ENCODE results near the gene DPH6. TPM values are rescaled to one million over a fixed set of nuclear protein-coding genes. Genes with fewer than 3 reads are reported as not detected.
"Not testable (repeated sequence)": the region's sequence is repeated elsewhere in the genome, so short reads cannot be mapped to it uniquely, and the experiment has no call there.

DPH6 gene
- total and polyA plus RNA-seq, 4 experiments from 2014 or later: 11.5 to 28.3 (median 18.5) TPM

DNA sequence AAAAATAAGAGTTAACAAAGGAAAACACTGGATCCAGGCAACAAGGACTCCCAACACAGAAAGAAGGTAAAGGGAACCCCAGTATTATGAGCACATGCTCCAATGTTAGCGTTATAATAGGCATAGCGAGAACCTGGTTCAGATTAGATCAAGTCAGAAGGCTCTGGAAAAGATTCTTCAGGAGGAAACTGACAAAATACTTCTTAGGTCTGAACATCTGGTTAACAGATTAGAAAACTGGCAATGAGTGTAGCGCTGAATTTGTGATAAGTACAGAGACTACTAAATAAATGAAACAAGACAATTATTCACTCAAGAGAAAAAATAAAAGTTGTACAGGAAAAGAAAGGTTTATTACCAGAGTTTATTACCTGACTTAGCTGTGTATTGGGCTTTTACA lies 146.1 kb downstream of the DPH6 start:
- Mint-ChIP-seq H3K4me3 (no peak overlapping the region), H3K4me1 (no peaks in the 10 kb centered on the region), H3K27ac (no peak overlapping the region), H3K9me3 (peaks cover 0 to 4% (median under 1%) of the 10 kb centered on the region in 8 donors), H3K27me3 (no peaks in the 10 kb centered on the region), H3K36me3 (peaks cover 20 to 64% of the 10 kb centered on the region in 2 donors)
- Histone ChIP-seq H3K27me3 (ENCODE audit: insufficient read depth, low read length) (no peaks in the 10 kb centered on the region), H3K9me3 (ENCODE audit: control insufficient read depth in 1 of 2, low read length in 2 of 2) (no peaks in the 10 kb centered on the region), H3K27ac (ENCODE audit: low read depth, low read length) (no peak overlapping the region), H3K4me3 (ENCODE audit: low read length in 2 of 2) (no peak overlapping the region), H3K36me3 (ENCODE audit: insufficient read depth, low read length) (no peaks in the 10 kb centered on the region), H3K4me1 (ENCODE audit: insufficient read depth, low read length) (no peaks in the 10 kb centered on the region)
- ChIA-PET POLR2A (ENCODE audit: partially characterized antibody) (no interaction called here), CTCF (ENCODE audit: partially characterized antibody) (no interaction called here)
- intact Hi-C loops (cut with micrococcal nuclease): no loop called here
- no peak for DNase-seq

DNA sequence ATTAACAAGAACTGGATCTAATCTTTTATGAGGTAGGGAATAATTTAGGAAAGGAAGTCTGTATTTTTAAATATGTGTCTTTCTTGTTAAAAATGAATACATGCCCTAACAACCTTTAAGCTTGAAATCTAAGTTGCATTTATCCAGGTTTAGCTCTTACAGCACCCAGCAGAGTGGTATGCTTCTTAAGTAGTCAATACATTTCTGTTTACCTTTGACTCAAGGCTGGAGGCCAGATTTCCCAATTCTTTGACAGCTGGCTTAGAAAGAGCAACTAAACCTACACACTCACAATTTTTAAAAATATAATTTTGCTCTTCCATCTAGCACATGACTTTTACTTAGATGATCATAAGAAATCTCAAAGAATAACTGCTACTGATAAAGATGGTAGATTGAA lies 148.9 kb downstream of the DPH6 start:
- no peaks in the 10 kb centered on the region for H3K36me3 ChIP-seq (ENCODE audit: insufficient read depth, low read length)
- no peaks in the 10 kb centered on the region for H3K27me3 ChIP-seq (ENCODE audit: insufficient read depth, low read length)
- no peak for DNase-seq
- H3K4me1 ChIP-seq (ENCODE audit: insufficient read depth, low read length): no peaks in the 10 kb centered on the region
- POLR2A ChIA-PET (ENCODE audit: partially characterized antibody): no interaction called here
- Mint-ChIP-seq H3K27me3 (no peaks in the 10 kb centered on the region), H3K4me3 (no peak overlapping the region), H3K36me3 (peaks cover 26 to 74% of the 10 kb centered on the region in 2 donors), H3K27ac (no peak overlapping the region), H3K9me3 (peaks cover 2 to 10% (median 5%) of the 10 kb centered on the region in 8 donors), H3K4me1 (no peaks in the 10 kb centered on the region)
- H3K4me3 ChIP-seq (ENCODE audit: low read length in 2 of 2): no peak overlapping the region
- no peaks in the 10 kb centered on the region for H3K9me3 ChIP-seq (ENCODE audit: control insufficient read depth in 1 of 2, low read length in 2 of 2)
- H3K27ac ChIP-seq (ENCODE audit: low read depth, low read length): no peak overlapping the region
- CTCF ChIA-PET (ENCODE audit: partially characterized antibody): interaction anchor here (2.4 kb wide), 1 partner anchor 47 kb away, joined by 8 read pairs; no protein-coding TSS in a partner anchor
- intact Hi-C loops (cut with micrococcal nuclease): no loop called here

DNA sequence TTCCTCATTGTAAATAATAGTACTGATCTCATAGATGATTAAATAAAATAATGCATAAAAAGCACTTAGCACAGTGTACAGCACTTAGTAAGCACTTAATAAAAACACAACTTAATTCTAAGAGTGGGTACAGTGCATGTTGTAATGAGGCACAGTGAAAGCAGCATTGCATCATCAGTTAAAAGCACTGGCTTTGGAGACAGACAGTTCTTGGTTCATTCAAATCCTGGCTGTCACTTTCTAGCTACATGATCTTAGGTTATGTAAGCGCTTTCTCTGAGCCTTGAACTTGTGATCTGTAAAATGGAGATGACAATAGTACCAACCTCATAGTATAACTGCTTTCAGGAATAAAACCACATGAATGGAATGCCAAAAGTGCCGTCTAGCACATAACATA lies 151.5 kb downstream of the DPH6 start:
- intact Hi-C loops (cut with micrococcal nuclease): no loop called here
- no peaks in the 10 kb centered on the region for H3K4me1 ChIP-seq (ENCODE audit: insufficient read depth, low read length)
- Mint-ChIP-seq H3K4me1 (no peaks in the 10 kb centered on the region), H3K36me3 (peaks cover 19 to 54% of the 10 kb centered on the region in 2 donors), H3K9me3 (peaks cover 2 to 12% (median 6%) of the 10 kb centered on the region in 8 donors), H3K27me3 (no peaks in the 10 kb centered on the region), H3K27ac (no peak overlapping the region), H3K4me3 (no peak overlapping the region)
- H3K9me3 ChIP-seq (ENCODE audit: control insufficient read depth in 1 of 2, low read length in 2 of 2): no peaks in the 10 kb centered on the region
- no peak overlapping the region for H3K4me3 ChIP-seq (ENCODE audit: low read length in 2 of 2)
- ChIA-PET POLR2A (ENCODE audit: partially characterized antibody) (no interaction called here), CTCF (ENCODE audit: partially characterized antibody) (no interaction called here)
- H3K27ac ChIP-seq (ENCODE audit: low read depth, low read length): no peak overlapping the region
- no peaks in the 10 kb centered on the region for H3K27me3 ChIP-seq (ENCODE audit: insufficient read depth, low read length)
- no peaks in the 10 kb centered on the region for H3K36me3 ChIP-seq (ENCODE audit: insufficient read depth, low read length)
- no peak for DNase-seq

DNA sequence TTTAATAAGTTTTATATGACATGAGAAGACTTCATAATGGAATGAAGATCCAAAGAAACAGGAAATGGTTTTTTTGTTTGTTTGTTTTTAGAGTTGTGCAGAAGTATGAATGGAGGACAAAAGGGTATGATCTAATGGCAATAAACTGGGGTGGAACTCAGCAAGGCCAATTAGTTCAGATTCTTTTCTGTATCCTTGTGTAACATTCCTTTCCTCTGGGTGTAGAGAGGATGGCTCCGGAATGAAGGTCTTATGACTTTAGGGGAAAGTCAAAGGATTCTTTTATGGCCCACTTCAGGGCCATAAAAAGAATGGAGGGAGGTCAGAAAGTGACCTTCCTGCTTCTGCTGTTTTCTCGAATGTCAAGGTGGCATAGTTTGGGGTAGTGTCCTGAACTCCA lies 152.6 kb downstream of the DPH6 start:
- no peaks in the 10 kb centered on the region for H3K36me3 ChIP-seq (ENCODE audit: insufficient read depth, low read length)
- no peaks in the 10 kb centered on the region for H3K4me1 ChIP-seq (ENCODE audit: insufficient read depth, low read length)
- ChIA-PET CTCF (ENCODE audit: partially characterized antibody) (no interaction called here), POLR2A (ENCODE audit: partially characterized antibody) (no interaction called here)
- no peaks in the 10 kb centered on the region for H3K27me3 ChIP-seq (ENCODE audit: insufficient read depth, low read length)
- no peaks in the 10 kb centered on the region for H3K9me3 ChIP-seq (ENCODE audit: control insufficient read depth in 1 of 2, low read length in 2 of 2)
- Mint-ChIP-seq H3K27me3 (no peaks in the 10 kb centered on the region), H3K4me1 (no peaks in the 10 kb centered on the region), H3K9me3 (peaks cover 2 to 13% (median 6%) of the 10 kb centered on the region in 8 donors), H3K36me3 (peaks cover 19 to 47% of the 10 kb centered on the region in 2 donors), H3K4me3 (no peak overlapping the region), H3K27ac (no peak overlapping the region)
- no peak overlapping the region for H3K27ac ChIP-seq (ENCODE audit: low read depth, low read length)
- intact Hi-C loops (cut with micrococcal nuclease): no loop called here
- DNase-seq: no peak
- no peak overlapping the region for H3K4me3 ChIP-seq (ENCODE audit: low read length in 2 of 2)

DNA sequence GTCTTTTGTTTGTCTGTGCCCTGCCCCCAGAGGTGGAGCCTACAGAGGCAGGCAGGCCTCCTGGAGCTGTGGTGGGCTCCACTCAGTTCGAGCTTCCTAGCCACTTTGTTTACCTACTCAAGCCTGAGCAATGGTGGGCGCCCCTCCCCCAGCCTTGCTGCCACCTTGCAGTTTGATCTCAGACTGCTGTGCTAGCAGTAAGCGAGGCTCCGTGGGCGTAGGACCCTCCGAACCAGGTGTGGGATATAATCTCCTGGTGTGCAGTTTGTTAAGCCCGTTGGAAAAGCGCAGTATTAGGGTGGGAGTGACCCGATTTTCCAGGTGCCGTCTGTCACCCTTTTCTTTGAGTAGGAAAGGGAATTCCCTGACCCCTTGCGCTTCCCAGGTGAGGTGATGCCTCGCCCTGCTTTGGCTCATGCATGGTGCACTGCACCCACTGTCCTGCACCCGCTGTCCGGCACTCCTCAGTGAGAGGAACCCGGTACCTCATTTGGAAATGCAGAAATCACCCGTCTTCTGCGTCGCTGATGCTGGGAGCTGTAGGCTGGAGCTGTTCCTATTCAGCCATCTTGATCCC lies 154.5 kb downstream of the DPH6 start:
- H3K27me3 ChIP-seq (ENCODE audit: insufficient read depth, low read length); H3K36me3 ChIP-seq (ENCODE audit: insufficient read depth, low read length); intact Hi-C loops (cut with micrococcal nuclease); H3K27ac Mint-ChIP-seq; H3K4me1 Mint-ChIP-seq; H3K27me3 Mint-ChIP-seq; H3K4me3 Mint-ChIP-seq; H3K4me1 ChIP-seq (ENCODE audit: insufficient read depth, low read length); CTCF ChIA-PET (ENCODE audit: partially characterized antibody); H3K27ac ChIP-seq (ENCODE audit: low read depth, low read length); H3K9me3 ChIP-seq (ENCODE audit: control insufficient read depth in 1 of 2, low read length in 2 of 2); H3K4me3 ChIP-seq (ENCODE audit: low read length in 2 of 2); POLR2A ChIA-PET (ENCODE audit: partially characterized antibody); DNase-seq: not testable (repeated sequence)
- peaks cover 2 to 17% (median 6%) of the 10 kb centered on the region in 8 donors for H3K9me3 Mint-ChIP-seq
- peaks cover 17 to 30% of the 10 kb centered on the region in 2 donors for H3K36me3 Mint-ChIP-seq

DNA sequence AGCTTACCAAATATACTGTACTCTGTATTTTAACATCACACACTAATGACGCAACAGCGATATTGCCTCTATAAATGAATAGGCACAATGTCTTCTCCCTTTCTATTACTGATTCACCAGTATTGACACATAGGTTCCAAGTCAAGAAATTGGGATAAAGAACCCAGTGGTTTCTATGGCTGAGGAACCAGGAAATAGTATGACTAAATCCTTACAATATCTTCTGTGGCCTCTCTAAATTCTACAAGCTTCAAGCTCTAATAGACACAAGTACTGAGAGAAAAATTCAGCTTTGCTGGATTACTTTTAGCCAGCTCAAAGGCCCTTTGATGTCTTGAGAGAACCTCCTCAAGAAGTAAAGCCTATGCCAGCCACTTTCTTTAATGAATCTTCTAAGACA lies 162.5 kb downstream of the DPH6 start:
- intact Hi-C loops (cut with micrococcal nuclease): no loop called here
- Histone ChIP-seq H3K9me3 (ENCODE audit: control insufficient read depth in 1 of 2, low read length in 2 of 2) (no peaks in the 10 kb centered on the region), H3K36me3 (ENCODE audit: insufficient read depth, low read length) (no peaks in the 10 kb centered on the region), H3K27me3 (ENCODE audit: insufficient read depth, low read length) (no peaks in the 10 kb centered on the region), H3K4me1 (ENCODE audit: insufficient read depth, low read length) (no peaks in the 10 kb centered on the region), H3K4me3 (ENCODE audit: low read length in 2 of 2) (no peak overlapping the region), H3K27ac (ENCODE audit: low read depth, low read length) (no peak overlapping the region)
- Mint-ChIP-seq H3K9me3 (peaks cover 0 to 10% (median 6%) of the 10 kb centered on the region in 8 donors), H3K27me3 (no peaks in the 10 kb centered on the region), H3K4me1 (no peaks in the 10 kb centered on the region), H3K4me3 (no peak overlapping the region), H3K27ac (no peak overlapping the region), H3K36me3 (peaks cover 24 to 33% of the 10 kb centered on the region in 2 donors)
- no peak for DNase-seq
- ChIA-PET CTCF (ENCODE audit: partially characterized antibody) (no interaction called here), POLR2A (ENCODE audit: partially characterized antibody) (no interaction called here)

DNA sequence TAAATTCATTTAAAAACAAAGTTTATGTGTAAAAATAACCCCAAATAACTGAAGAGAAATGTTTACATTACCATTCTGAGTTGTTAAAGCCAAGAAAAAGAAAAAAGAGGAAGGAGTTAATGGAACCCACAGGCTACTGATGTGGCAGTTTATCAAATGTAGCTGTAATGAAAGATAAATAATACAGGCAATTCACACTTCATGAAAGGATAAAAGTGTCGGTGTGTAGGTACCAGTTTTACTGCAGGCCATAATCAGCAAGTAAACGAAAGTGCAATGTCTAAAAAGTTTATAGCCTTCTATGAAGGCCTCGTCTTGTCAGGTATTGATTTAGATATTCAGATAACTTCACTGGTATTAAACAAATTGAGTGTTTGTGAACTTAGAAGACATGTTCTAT lies 164.6 kb downstream of the DPH6 start:
- Histone ChIP-seq H3K4me1 (ENCODE audit: insufficient read depth, low read length) (no peaks in the 10 kb centered on the region), H3K27ac (ENCODE audit: low read depth, low read length) (no peak overlapping the region), H3K27me3 (ENCODE audit: insufficient read depth, low read length) (no peaks in the 10 kb centered on the region), H3K4me3 (ENCODE audit: low read length in 2 of 2) (no peak overlapping the region), H3K9me3 (ENCODE audit: control insufficient read depth in 1 of 2, low read length in 2 of 2) (no peaks in the 10 kb centered on the region), H3K36me3 (ENCODE audit: insufficient read depth, low read length) (no peaks in the 10 kb centered on the region)
- Mint-ChIP-seq H3K36me3 (peaks cover 31 to 46% of the 10 kb centered on the region in 2 donors), H3K9me3 (peaks cover 5 to 18% (median 9%) of the 10 kb centered on the region in 8 donors), H3K27ac (no peak overlapping the region), H3K27me3 (no peaks in the 10 kb centered on the region), H3K4me1 (no peaks in the 10 kb centered on the region), H3K4me3 (no peak overlapping the region)
- no peak for DNase-seq
- ChIA-PET POLR2A (ENCODE audit: partially characterized antibody) (no interaction called here), CTCF (ENCODE audit: partially characterized antibody) (no interaction called here)
- intact Hi-C loops (cut with micrococcal nuclease): no loop called here

DNA sequence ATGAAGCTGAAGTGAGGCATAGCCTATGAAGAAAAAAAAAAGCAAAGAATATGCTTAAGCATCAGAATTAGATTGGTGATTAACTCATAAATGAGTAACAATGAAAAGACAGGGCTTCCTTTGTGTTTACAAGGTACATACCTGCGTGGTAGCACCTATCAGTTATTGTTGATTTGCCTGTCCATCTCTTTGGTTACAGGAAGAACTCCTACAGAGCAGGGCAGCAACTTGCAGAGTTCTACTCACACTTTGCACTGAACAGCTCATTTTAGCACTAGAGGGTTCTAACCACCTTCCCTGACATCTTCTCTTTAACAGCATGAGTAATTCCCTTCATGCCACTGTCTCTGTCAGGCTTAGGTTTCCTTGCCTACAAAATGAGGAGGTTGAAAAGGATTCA lies 166.0 kb downstream of the DPH6 start:
- Mint-ChIP-seq H3K27me3 (no peaks in the 10 kb centered on the region), H3K27ac (no peak overlapping the region), H3K9me3 (peaks cover 5 to 15% (median 8%) of the 10 kb centered on the region in 8 donors), H3K4me1 (no peaks in the 10 kb centered on the region), H3K4me3 (no peak overlapping the region), H3K36me3 (peaks cover 31 to 56% of the 10 kb centered on the region in 2 donors)
- H3K4me3 ChIP-seq (ENCODE audit: low read length in 2 of 2): no peak overlapping the region
- H3K36me3 ChIP-seq (ENCODE audit: insufficient read depth, low read length): no peaks in the 10 kb centered on the region
- POLR2A ChIA-PET (ENCODE audit: partially characterized antibody): no interaction called here
- no peaks in the 10 kb centered on the region for H3K27me3 ChIP-seq (ENCODE audit: insufficient read depth, low read length)
- H3K27ac ChIP-seq (ENCODE audit: low read depth, low read length): no peak overlapping the region
- H3K9me3 ChIP-seq (ENCODE audit: control insufficient read depth in 1 of 2, low read length in 2 of 2): no peaks in the 10 kb centered on the region
- CTCF ChIA-PET (ENCODE audit: partially characterized antibody): no interaction called here
- intact Hi-C loops (cut with micrococcal nuclease): no loop called here
- DNase-seq: no peak
- H3K4me1 ChIP-seq (ENCODE audit: insufficient read depth, low read length): no peaks in the 10 kb centered on the region
